Renal cortical epithelial cell (primary cell): ENCODE measurements around the gene ANGPTL4. TPM values are rescaled to one million over a fixed set of nuclear protein-coding genes. Genes with fewer than 3 reads are reported as not detected.
A peak's percentile ranks its signal among the peaks of the same experiment; 100 is the strongest.
"Not testable (repeated sequence)": the region's sequence is repeated elsewhere in the genome, so short reads cannot be mapped to it uniquely, and the experiment has no call there.

Experiments used
- DNase-seq: peaks from one replicate; pipeline ENCODE4 v3.0.0-alpha.2; 2011; ENCODE audit warnings: low read depth
- total RNA-seq: library from RNA; depleted of rRNA; stranded (reverse); fragments of >200 nt; gene quantifications from 2 replicates; pipeline ENCODE4 v1.2.3, GENCODE V29; 2014

The ANGPTL4 gene
- total RNA-seq, 1 donor from 2014 or later, result 17.2 TPM

DNA sequence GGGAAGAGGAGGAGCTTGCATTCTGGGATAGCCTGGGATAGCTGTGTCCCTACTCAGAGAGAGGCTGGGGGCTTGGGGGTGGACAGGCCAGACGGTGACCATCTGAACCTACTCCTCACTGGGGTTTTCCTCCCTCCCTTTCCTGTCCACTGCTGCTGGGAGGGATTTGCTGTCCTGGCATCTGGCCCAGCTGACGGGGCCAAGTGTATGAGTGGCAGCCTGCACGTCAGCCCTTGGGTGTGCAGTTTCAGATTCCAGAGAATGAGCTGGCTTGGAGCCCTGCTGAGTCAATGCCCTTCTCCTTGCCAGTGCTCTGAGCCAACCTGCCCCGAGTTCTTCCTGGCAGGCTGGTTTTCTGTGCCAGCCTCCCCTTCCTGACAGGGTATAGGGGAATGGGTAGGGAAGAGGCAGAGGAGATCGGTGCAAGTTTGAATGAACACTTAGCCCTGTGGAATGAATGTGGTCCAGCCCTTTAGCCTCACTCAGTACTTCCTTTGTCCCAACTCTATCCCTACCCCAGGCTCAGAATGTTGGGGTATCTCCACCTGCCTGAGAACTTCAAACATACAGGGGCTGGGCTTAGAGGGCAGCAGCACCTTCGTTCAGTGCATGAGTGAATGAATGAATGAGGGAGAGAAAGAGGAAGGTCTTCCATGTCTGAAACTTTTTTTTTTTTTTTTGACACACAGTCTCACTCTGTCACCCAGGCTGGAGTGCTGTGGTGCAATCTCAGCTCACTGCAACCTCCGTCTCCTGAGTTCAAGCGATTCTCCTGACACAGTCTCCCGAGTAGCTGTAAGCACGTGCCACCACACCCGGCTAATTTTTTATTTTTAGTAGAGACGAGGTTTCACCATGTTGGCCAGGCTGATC lies 1.8 kb upstream of the ANGPTL4 start:
- DNase-seq, result peak; percentile 98

DNA sequence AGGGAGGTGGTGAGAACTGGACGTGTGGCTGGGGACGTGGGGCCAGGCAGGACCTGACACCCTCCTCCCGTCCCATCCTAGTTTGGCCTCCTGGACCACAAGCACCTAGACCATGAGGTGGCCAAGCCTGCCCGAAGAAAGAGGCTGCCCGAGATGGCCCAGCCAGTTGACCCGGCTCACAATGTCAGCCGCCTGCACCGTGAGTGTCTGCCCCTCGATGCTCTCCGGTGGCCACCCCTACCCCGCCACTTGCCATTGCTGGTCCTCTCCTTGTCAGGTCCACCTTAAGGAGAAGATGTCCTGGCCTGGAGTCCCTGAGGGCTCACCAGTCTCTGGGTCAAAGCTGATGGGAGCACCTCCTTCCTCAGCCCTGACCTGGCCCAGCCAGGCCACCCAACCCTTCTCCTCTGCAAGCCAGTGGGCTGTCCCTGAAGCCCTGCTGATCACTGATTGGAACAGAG lies 2.2 kb downstream of the ANGPTL4 start:
- DNase-seq, result no peak

DNA sequence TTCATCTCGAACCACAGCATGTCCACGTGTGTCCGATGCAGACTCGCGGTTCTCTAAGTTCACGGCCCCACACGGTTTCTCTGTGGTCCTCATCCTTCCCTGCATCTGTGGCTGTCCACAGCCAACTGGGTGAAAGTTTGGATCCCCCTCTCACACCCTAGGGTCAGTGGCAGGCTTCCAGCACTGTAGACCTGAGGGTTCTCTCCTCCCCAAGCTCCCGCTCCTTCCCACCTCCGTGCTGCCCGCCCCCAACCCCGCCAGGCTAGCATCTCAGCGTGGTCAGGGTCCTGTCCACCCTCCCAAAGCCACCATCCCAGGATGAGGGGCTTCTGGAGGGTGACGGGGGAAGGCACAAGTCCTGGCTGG lies 3.0 kb downstream of the ANGPTL4 start:
- DNase-seq, result no peak

DNA sequence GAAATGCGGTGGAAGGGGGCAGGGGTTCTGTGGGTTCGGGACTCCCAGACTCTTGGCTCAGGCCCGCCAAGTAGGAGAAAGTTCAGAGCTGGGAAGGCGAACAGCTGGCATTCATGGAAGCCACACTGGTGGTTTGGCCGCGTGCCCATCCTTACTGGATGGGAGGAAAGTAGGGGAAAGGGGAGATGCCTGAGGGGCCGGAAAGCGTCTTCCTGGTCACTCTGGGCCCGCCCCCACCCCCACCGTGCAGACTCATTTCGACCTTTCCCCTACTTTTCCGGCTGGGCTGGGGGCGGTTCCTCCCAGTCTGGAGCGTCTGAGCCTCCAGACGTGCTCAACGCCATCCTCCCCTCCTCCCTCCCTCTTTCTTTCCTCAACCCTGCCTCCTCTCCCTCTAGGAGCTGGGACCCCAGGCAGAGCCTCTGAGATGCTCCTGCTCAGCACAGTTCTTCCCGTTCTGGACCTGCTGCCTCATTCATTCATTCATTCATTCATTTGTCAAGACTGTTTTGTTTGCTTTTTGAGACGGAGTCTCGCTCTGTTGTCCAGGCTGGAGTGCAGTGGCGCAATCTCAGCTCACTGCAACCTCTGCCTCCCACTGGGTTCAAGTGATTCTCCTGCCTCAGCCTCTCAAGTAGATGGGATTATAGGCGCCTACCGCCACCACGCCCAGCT lies 3.5 kb downstream of the ANGPTL4 start:
- DNase-seq, result peak; percentile 90

DNA sequence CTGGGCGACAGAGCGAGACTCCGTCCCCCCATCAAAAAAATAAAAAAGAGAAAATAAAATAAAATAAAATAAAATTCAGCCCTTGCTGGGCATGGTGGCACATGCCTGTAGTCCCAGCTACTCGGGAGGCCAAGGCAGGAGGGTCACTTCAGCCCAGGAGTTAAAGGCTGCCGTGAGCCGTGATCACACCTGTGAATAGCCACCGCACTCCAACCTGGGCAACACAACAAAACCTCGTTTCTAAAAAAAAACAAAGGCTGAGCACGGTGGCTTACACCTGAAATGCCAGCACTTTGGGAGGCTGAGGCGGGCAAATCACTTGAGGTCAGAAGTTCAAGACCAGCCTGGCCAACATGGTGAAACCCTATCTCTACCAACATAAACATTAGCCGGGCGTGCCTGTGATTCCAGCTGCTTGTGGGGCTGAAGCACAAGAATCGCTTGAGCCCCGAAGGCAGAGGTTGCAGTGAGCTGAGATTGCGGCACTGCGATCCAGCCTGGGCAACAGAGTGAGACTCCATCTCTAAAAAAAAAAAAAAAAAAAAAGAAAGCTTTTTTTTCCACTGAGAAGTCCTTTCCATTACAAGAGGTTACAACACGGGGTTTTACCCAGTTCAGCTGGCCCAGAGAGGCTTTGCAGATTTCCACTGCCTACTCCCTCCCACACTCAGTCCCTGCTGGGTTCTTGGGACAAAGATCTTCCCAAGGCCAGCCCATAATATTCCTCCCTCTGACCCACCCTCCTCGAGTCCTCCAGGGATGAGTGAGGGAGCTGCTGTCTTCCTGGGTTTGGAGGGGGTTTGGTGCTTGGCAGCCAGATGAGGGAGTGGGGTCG lies 6.4 kb downstream of the ANGPTL4 start:
- DNase-seq, result no peak

DNA sequence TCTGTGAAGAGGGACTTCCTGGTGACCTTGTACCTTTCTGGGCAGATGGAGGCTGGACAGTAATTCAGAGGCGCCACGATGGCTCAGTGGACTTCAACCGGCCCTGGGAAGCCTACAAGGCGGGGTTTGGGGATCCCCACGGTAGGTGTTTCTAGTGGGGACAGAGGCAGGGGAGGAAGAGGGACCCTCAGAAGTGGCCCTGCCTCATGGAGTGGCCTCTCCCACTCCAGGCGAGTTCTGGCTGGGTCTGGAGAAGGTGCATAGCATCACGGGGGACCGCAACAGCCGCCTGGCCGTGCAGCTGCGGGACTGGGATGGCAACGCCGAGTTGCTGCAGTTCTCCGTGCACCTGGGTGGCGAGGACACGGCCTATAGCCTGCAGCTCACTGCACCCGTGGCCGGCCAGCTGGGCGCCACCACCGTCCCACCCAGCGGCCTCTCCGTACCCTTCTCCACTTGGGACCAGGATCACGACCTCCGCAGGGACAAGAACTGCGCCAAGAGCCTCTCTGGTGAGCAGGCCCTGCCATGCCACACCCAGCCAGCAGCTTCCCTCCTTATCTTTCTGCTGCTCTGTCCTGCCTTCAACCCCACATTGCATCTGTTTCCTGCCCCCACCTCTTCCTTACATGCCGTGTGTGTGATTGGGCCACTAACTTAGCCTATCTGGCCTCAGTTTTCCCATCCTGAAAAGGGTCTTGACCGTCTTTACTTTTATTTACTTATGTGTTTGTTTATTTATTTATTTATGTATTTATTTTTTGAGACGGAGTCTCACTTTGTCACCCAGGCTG lies 7.3 kb downstream of the ANGPTL4 start:
- no peak for DNase-seq

DNA sequence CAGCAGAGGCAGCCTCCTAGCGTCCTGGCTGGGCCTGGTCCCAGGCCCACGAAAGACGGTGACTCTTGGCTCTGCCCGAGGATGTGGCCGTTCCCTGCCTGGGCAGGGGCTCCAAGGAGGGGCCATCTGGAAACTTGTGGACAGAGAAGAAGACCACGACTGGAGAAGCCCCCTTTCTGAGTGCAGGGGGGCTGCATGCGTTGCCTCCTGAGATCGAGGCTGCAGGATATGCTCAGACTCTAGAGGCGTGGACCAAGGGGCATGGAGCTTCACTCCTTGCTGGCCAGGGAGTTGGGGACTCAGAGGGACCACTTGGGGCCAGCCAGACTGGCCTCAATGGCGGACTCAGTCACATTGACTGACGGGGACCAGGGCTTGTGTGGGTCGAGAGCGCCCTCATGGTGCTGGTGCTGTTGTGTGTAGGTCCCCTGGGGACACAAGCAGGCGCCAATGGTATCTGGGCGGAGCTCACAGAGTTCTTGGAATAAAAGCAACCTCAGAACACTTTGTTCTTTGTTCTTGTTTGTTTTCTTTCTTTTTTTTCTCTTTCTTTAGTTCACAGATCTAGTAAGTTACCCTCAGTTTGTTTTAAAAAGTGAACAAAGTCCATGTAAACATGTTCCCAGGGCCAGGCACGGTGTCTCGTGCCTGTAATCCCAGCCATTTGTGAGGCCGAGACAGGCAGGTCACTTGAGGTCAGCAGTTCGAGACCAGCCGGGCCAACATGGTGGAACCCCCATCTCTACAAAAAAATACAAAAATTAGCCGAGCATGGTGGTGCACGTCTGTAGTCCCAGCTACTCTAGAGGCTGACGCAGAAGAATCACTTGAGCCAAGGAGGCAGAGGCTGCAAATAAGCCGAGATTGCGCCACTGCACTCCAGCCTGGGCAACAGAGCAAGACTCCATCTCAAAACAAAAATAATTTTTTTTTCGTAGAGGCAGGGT lies 10.2 kb downstream of the ANGPTL4 start:
- no peak for DNase-seq

DNA sequence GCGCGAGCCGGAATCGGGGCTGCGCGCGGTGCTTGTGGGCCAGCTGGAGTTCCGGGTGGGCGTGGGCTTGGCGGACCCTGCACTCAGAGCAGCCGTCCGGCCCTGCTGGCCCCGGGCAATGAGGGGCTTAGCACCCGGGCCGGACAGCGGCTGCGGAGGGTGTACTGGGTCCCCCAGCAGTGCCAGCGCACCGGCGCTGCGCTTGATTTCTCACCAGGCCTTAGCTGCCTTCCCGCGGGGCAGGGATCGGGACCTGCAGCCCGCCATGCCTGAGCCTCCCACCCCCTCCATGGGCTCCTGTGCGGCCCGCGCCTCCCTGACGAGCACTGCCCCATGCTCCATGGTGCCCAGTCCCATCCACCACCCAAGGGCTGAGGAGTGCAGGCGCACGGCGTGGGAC lies 11.8 kb downstream of the ANGPTL4 start:
- DNase-seq, result not testable (repeated sequence)

DNA sequence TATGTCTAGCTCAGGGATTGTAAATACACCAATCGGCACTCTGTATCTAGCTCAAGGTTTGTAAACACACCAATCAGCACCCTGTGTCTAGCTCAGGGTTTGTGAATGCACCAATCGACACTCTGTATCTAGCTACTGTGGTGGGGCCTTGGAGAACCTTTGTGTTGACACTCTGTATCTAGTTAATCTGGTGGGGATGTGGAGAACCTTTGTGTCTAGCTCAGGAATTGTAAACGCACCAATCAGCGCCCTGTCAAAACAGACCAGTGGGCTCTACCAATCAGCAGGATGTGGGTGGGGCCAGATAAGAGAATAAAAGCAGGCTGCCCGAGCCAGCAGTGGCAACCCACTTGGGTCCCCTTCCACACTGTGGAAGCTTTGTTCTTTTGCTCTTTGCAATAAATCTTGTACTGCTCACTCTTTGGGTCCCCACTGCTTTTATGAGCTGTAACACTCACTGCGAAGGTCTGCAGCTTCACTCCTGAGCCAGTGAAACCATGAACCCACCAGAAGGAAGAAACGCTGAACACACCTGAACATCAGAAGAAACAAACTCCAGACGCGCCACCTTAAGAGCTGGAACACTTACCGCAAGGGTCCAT lies 12.5 kb downstream of the ANGPTL4 start:
- not testable (repeated sequence) for DNase-seq

DNA sequence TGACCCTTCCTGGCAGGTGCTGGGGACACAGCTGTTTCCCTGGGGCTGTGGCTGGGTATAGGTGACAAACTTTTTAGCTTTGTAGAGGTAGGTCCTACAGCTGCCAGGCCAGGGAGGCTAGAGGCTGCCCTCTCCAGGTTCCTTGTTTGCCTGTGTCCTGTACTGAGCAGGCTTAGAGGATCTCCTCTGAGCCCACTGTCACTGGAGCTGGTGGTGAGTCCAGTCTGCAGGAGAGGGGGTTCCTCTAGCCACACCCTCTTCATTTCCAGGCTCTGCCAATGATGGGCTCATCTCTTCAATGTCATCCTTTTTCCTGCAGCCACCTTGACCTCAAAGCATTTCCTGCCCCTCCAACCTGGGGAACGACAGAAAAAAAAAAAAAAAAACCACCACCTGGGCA lies 13.6 kb downstream of the ANGPTL4 start:
- no peak for DNase-seq

DNA sequence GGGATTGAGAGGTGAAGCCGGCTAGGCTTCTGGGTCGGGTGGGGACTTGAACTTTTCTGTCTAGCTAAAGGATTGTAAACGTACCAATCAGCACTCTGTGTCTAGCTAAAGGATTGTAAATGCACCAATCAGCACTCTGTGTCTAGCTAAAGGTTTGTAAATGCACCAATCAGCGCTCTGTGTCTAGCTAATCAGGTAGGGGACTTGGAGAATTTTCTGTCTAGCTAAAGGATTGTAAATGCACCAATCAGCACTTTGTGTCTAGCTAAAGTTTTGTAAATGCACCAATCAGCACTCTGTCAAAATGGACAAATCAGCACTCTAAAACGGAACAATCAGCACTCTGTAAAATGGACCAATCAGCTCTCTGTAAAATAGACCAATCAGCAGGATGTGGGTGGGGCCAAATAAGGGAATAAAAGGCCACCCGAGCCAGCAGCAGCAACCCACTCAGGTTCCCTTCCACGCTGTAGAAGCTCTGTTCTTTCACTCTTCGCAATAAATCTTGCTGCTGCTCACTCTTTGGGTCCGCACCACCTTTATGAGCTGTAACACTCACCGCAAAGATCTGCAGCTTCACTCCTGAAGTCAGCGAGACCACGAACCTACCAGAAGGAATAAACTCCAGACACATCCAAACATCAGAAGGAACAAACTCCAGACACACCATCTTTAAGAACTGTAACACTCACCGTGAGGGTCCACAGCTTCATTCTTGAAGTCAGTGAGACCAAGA lies 15.4 kb downstream of the ANGPTL4 start:
- DNase-seq, result not testable (repeated sequence)

DNA sequence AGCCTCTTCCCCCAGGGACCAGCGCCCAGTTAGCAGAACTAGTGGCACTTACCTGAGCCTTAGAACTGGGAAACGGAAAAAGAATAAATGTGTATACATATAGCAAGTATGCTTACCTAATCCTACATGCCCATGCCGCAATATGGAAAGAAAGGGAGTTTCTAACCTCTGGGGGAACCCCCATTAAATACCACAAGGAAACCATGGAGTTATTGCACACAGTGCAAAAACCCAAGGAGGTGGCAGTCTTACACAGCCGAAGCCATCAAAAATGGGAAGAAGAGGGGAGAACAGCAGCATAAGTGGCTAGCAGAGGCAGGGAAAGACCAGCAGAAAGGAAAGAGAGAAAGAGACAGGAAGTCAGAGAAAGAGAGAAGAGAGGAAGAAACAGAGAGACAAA lies 20.6 kb downstream of the ANGPTL4 start:
- not testable (repeated sequence) for DNase-seq

DNA sequence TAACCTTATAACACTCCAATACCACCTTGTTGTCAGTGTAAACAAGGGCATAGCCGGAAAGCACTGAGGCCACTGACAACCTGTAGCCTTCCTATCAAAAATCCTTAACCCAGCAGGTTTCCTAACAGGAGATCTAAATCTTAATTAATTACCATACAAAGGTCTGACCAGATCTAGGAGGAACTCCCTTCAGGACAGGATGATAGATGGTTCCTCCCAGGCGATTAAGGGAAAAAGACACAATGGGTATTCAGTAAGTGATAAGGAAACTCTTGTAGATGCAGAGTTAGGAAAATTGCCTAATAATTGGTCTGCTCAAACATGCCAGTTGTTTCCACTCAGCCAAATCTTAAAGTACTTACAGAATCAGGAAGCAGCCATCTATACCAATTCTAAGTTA lies 21.1 kb downstream of the ANGPTL4 start:
- DNase-seq, result not testable (repeated sequence)

DNA sequence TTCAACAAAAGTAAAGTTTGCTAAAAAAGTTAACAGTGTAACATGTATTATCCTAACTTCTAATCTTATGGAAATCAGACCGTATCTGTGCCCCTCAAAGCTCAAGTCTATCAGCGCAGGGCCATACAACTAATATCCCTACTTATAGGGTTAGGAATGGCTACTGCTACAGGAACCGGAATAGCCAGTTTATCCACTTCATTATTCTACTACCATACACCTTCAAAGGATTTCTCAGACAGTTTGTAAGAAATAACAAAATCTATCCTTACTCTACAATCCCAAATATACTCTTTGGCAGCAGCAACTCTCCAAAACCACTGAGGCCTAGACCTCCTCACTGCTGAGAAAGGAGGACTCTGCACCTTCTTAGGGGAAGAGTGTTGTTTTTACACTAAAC lies 21.6 kb downstream of the ANGPTL4 start:
- DNase-seq, result not testable (repeated sequence)

DNA sequence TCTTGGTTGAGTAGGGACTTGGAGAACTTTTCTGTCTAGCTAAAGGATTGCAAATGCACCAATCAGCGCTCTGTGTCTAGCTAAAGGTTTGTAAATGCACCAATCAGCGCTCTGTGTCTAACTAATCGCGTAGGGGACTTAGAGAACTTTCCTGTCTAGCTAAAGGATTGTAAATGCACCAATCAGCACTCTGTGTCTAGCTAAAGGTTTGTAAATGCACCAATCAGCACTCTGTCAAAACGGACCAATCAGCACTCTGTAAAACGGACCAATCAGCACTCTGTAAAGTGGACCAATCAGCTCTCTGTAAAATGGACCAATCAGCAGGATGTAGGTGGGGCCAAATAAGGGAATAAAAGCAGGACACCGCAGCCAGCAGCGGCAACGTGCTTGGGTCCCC lies 22.5 kb downstream of the ANGPTL4 start:
- not testable (repeated sequence) for DNase-seq

DNA sequence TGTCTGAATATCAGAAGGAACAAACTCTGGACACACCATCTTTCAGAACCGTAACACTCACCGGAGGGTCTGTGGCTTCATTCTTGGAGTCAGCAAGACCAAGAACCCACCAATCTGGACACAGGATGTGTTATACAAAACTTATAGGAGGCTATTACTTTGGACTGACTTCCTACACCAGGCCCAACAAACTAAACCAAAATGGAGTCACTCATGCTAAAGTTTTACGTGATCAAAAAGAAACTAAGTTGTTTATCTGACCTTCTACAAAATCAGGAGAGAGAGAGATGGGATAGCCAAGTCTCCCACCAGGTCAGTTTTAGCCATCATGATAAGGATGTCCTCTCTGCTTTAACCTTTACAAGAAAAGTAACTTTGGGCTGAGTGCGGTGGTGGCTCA lies 23.0 kb downstream of the ANGPTL4 start:
- no peak for DNase-seq

DNA sequence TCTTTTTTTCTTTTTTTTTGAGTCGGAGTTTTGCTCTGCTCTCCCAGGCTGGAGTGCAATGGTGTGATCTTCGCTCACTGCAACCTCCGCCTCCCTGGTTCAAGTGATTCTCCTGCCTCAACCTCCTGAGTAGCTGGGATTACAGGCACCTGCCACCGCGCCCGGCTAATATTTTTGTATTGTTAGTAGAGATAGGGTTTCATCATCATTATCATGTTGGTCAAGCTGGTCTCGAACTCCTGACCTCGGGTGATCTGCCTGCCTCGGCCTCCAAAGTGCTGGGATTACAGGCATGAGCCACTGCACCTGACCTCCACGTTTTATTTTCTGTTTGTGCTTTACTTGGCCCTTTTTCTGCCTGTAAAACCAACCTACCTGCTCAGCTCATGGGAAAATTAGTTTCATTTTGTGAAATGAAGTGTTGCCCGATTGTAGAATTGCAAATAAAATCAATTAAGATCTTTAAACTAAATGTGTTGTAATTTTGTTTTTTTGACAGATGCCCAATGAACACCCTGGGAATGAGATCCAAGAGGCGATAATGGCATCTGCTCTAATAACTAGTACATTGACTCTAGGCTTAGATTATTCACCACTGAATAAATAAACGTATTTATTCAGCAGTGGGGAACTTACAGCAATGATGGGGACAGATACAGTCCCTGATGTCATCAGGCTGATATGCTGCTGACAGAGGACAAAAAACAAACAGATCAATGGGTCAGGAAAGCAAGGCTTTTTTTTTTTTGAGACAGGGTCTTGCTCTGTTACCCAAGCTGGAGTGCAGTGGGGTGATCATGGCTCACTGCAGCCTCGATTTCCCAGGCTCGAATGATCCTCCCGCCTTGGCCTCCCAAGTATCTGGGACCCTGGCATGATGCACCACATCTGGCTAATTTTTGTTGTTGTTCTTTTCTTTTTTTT lies 24.0 kb downstream of the ANGPTL4 start:
- DNase-seq, result no peak

DNA sequence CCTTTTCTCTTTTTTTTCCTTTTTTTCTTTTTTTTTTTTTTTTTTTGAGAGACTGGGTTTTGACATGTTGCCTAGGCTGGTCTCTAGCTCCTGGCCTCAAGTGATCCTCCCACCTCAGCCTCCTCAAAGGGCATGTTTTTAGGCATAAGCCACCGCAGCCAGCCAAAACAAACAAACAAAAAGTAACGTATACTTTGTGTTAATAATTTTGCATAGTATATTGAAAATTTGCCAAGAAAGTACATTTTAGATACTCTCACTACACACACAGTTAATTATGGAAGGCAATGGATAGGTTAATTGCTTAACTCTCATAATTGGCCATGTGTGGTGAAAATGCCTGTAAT lies 24.6 kb downstream of the ANGPTL4 start:
- no peak for DNase-seq
